Fibroblast of villous mesenchyme (primary cell): ENCODE measurements around the gene MUSK. TPM values are rescaled to one million over a fixed set of nuclear protein-coding genes. Genes with fewer than 3 reads are reported as not detected.

Experiments used
- DNase-seq: peaks from one replicate; pipeline ENCODE4 v3.0.0-alpha.2; 2010; ENCODE audit warnings: low read depth
- H3K4me3 ChIP-seq: 2 replicates; pipeline ENCODE4 v1.5.1; 2011; ENCODE audit warnings: low read depth, mild to moderate bottlenecking, low read length
- total RNA-seq: library from RNA; depleted of rRNA; stranded (reverse); fragments of >200 nt; gene quantifications from 2 replicates; pipeline ENCODE4 v1.2.3, GENCODE V29; 2012
- TF ChIP-seq, protein P1 (sequence below): IDR thresholded peaks from 2 replicates; pipeline ENCODE4 v1.5.1; 2012; ENCODE audit warnings: low read depth, mild to moderate bottlenecking, low read length; ENCODE audit not compliant: insufficient read depth

MUSK gene
- total RNA-seq, 1 donor = under 0.01 TPM

DNA sequence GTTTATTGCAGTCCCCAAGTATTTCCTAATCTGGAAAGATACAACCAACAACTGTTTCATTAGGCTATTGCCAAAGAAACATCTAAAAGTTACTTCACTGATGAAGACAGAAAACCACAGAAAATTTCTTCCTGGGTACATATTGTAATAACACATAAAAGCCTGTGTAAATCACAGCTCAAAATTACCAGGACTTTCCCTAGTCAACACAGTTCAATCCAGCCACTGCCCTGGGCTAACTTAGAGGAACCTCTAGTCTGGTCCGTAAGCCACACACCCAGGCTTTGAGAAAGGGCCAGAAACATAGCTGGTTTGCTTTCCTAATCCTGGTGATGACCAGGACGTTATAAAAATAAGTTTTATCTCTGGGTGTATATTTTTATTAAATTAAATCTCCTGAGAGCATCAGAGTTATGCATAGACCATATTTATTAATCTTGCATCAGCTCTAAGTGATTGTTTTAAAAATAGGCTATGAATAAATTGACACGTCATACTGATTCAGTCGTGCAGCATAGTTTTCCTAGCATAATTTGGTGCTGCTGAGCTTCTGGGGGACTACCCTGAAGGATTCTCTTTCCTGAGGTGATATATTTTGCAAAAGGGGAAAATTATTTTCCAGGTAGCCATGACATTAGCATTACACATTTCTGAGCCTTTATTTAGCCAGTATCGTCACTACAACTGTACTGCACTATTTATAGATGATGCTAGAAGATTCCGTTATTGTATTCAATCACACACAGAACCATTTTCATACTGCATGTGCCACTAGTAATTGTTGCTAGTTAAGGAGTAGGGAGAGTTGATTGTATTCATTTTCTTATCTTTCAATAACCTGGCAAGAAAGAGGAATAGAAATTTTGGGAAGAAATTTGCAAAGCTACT lies 12.6 kb upstream of the MUSK start:
- H3K4me3 ChIP-seq = no peak overlapping the region
- DNase-seq = peak; percentile 95
- TF ChIP-seq, protein P1, sequence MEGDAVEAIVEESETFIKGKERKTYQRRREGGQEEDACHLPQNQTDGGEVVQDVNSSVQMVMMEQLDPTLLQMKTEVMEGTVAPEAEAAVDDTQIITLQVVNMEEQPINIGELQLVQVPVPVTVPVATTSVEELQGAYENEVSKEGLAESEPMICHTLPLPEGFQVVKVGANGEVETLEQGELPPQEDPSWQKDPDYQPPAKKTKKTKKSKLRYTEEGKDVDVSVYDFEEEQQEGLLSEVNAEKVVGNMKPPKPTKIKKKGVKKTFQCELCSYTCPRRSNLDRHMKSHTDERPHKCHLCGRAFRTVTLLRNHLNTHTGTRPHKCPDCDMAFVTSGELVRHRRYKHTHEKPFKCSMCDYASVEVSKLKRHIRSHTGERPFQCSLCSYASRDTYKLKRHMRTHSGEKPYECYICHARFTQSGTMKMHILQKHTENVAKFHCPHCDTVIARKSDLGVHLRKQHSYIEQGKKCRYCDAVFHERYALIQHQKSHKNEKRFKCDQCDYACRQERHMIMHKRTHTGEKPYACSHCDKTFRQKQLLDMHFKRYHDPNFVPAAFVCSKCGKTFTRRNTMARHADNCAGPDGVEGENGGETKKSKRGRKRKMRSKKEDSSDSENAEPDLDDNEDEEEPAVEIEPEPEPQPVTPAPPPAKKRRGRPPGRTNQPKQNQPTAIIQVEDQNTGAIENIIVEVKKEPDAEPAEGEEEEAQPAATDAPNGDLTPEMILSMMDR = no peak

DNA sequence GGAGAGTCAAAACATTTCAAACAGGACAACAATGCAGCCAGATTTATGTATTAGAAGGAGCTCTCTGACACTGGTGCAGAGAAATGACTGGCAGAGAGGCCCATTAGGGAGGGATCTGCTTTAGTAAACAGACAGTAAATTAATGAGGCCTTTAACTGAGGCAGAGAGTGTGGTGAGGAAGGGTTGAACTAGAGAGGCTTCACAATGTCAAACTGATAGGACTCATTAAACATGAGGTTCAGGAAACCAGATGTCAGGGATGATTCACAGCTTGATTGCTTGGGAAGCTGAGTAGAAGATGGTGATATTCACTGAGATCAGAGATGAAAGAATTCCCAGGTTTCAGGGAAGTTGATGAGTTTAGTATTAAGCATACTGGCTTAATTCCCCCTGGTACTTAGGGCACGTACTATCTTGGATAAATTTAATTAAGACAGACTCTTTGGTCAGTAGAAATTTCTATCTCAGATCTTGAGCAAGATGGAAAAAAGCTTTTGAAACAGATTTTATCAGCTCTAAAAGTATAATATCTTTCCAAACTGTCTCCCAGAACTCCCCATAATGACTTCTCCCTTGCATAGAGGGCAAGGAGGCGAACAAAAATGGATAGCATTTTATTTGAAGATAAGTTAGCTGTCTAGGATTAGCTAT lies 8.6 kb upstream of the MUSK start:
- TF ChIP-seq, protein P1 = no peak
- H3K4me3 ChIP-seq = no peak overlapping the region
- DNase-seq = peak; percentile 85

DNA sequence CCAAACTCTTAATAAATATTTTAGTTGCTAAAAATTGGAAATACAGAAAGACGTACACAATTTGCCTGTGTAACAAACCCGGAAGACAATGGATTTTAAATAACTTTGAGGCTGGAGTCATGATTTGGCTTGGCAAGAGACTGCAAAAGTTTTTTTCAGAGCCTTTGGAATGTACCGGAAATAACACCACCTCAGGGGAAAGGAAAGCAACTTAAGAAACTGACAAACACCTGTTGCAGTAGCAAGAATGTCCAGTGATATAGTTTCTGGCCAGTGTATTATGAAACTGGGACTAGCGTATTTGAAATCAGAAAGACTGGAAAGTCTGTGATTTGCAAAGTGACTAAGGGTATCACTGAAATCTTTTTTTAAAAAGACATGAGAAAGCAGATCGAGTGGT lies 842 bp downstream of the MUSK start:
- DNase-seq = no peak

DNA sequence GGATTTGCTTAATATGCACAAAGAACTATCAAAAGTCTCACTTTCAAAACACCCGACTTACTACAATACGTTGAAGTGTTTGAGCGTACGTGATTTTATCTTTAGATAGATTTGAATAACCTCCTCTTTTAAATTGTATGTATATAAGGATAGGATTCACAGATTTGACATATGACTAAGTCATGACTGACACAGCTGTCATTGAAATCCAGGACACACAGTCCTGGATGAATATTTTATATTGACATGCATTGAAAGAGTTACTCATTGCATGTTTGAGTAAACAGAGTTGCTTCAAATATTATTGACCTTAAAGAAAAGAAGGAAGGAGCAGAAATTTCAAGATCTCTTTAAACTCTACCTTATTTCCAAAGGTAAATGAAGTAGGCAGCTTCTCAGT lies 3.3 kb downstream of the MUSK start:
- DNase-seq = no peak
- no peak overlapping the region for H3K4me3 ChIP-seq
- TF ChIP-seq, protein P1 = no peak

More for the DNA sequence above, 842 bp downstream of the MUSK start:
- no peak overlapping the region for H3K4me3 ChIP-seq
- TF ChIP-seq, protein P1 = no peak

DNA sequence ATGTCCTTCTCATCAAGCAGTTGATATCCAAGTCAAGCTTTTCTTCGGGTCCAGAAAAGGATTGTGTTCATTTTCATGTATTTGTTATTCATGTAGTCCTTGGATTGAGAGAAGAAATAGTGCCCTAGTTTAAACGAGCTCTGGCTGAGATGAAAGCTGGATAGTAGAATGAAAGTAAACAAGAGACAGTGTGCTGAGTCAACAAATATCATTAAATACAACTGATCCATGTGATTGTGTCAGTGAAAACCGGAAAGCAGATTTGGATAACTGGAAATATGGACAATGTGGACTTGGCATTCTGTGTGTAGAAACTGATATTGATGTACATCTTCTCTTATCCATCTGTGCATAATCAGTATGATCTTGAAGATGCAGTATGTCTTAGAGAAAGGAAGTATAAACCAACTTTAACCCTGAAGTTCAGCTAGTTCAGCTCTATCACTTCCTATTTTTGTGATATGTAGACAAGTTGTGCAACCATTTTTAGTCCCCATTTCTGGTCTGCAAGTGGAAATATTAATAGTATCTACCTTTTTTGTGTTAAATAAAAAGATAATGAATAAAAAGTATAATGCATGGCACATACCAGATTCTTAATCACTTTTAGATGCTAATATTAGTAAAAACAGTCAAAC lies 4.4 kb downstream of the MUSK start:
- TF ChIP-seq, protein P1 = no peak
- DNase-seq = no peak
- no peak overlapping the region for H3K4me3 ChIP-seq

DNA sequence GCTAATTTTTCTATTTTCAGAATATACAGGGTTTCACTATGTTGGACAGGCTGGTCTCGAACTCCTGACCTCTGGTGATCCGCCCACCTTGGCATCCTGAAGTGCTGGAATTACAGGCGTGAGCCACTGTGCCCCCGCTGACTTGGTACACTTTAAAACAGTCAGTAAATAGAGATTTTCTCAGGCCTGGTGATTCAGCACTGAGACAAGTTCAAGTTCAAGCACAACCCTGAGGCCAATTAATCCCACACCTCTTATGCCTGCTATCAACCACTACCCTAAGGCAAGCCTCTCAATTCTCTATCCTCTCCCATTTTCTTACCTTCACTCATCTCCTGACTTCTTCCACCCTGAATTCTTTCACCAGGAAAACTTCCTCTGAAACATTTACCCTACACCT lies 18.9 kb downstream of the MUSK start:
- H3K4me3 ChIP-seq = no peak overlapping the region
- DNase-seq = no peak
- TF ChIP-seq, protein P1 = no peak
